HL-60 (cell line): Measurements from ENCODE around the gene ANGPTL2.

ENCODE experiments used
- GABPA ChIP-seq: IDR thresholded peaks from 2 replicates; pipeline ENCODE4 v1.6.1; 2012; ENCODE audit warnings: low read depth
- POLR2AphosphoS5 ChIP-seq: IDR thresholded peaks from 2 replicates; pipeline ENCODE4 v1.6.1; 2012; ENCODE audit warnings: low read depth
- REST ChIP-seq: IDR thresholded peaks from 2 replicates; pipeline ENCODE4 v1.6.1; 2012; ENCODE audit warnings: low read depth; ENCODE audit not compliant: insufficient replicate concordance
- TF ChIP-seq, protein P1 (sequence below): IDR thresholded peaks from one replicate; pipeline ENCODE4 v1.5.1; 2011; ENCODE audit warnings: low read length, control low read depth, inconsistent platforms; ENCODE audit not compliant: insufficient read depth

DNA sequence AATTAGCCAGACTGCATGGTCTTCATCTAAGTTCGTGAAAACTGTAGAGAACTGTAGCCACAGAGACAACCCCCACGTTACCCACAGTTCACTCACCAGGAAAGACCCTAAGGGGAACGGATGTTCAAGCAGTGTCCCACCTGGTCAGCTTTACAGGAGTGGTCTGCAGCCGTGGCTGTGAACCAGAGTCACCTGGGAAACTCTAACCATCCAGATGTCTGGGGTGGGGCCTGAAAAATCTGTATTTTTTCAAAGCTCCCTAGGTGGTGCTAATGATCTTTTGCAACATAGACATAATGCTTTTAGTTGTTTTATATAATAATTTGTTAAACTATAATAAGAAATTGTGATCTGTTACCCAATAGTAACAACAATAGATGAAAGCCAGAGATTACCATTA lies 47.7 kb upstream of the ANGPTL2 start:
- TF ChIP-seq, protein P1, sequence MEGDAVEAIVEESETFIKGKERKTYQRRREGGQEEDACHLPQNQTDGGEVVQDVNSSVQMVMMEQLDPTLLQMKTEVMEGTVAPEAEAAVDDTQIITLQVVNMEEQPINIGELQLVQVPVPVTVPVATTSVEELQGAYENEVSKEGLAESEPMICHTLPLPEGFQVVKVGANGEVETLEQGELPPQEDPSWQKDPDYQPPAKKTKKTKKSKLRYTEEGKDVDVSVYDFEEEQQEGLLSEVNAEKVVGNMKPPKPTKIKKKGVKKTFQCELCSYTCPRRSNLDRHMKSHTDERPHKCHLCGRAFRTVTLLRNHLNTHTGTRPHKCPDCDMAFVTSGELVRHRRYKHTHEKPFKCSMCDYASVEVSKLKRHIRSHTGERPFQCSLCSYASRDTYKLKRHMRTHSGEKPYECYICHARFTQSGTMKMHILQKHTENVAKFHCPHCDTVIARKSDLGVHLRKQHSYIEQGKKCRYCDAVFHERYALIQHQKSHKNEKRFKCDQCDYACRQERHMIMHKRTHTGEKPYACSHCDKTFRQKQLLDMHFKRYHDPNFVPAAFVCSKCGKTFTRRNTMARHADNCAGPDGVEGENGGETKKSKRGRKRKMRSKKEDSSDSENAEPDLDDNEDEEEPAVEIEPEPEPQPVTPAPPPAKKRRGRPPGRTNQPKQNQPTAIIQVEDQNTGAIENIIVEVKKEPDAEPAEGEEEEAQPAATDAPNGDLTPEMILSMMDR = no peak
- TF ChIP-seq GABPA (no peak), REST (no peak), POLR2AphosphoS5 (no peak)
